H9 (cell line): Measurements from ENCODE around the gene CCAR1. TPM values are rescaled to one million over a fixed set of nuclear protein-coding genes. Genes with fewer than 3 reads are reported as not detected.

Source experiments
- DNase-seq: peaks from one replicate; pipeline ENCODE4 v3.0.0-alpha.2; 2017
- H2AFZ ChIP-seq: one replicate; pipeline ENCODE4 v1.6.1; 2013; ENCODE audit warnings: mild to moderate bottlenecking, low read length, control low read depth, moderate library complexity
- H2AK5ac ChIP-seq: 2 replicates; pipeline ENCODE4 v1.6.1; 2013; ENCODE audit warnings: low read length, control low read depth, mixed read lengths; ENCODE audit not compliant: insufficient read length
- H2BK120ac ChIP-seq: one replicate; pipeline ENCODE4 v1.6.1; 2013; ENCODE audit warnings: low read depth, mild to moderate bottlenecking, low read length, control low read depth, inconsistent platforms; ENCODE audit not compliant: poor library complexity, severe bottlenecking
- H2BK12ac ChIP-seq: 2 replicates; pipeline ENCODE4 v1.6.1; 2013; ENCODE audit warnings: low read length, control low read depth, mixed read lengths, low read depth; ENCODE audit not compliant: insufficient read length
- H2BK15ac ChIP-seq: 2 replicates; pipeline ENCODE4 v1.6.1; 2013; ENCODE audit warnings: low read depth, low read length, control low read depth
- H2BK20ac ChIP-seq: one replicate; pipeline ENCODE4 v1.6.1; 2013; ENCODE audit warnings: low read depth, mild to moderate bottlenecking, low read length, control low read depth, inconsistent platforms; ENCODE audit not compliant: poor library complexity, severe bottlenecking
- H2BK5ac ChIP-seq: 2 replicates; pipeline ENCODE4 v1.6.1; 2013; ENCODE audit warnings: low read length, control low read depth, mixed read lengths; ENCODE audit not compliant: insufficient read length
- H3K14ac ChIP-seq: 2 replicates; pipeline ENCODE4 v1.6.1; 2013; ENCODE audit warnings: low read length, control low read depth; ENCODE audit not compliant: insufficient read depth
- H3K18ac ChIP-seq: 2 replicates; pipeline ENCODE4 v1.6.1; 2013; ENCODE audit warnings: low read depth, mild to moderate bottlenecking, mixed read lengths, low read length, control low read depth; ENCODE audit not compliant: insufficient read length
- H3K23ac ChIP-seq: 2 replicates; pipeline ENCODE4 v1.6.1; 2013; ENCODE audit warnings: low read length, control low read depth, mixed read lengths, low read depth; ENCODE audit not compliant: insufficient read length
- H3K23me2 ChIP-seq: 2 replicates; pipeline ENCODE4 v1.6.1; 2013; ENCODE audit warnings: low read depth, mild to moderate bottlenecking, mixed read lengths, low read length, control low read depth; ENCODE audit not compliant: insufficient read length, poor library complexity, severe bottlenecking
- H3K27ac ChIP-seq: 2 replicates; pipeline ENCODE4 v1.5.1; 2013; ENCODE audit warnings: low read length, control low read depth, mixed read lengths, low read depth; ENCODE audit not compliant: insufficient read length
- H3K27me3 ChIP-seq: 2 replicates; pipeline ENCODE4 v1.6.1; 2013; ENCODE audit warnings: low read length, control low read depth, inconsistent platforms; ENCODE audit not compliant: insufficient read depth
- H3K4ac ChIP-seq: 2 replicates; pipeline ENCODE4 v1.6.1; 2013; ENCODE audit warnings: low read depth, mild to moderate bottlenecking, control low read depth, inconsistent platforms, low read length, moderate library complexity
- H3K4me1 ChIP-seq: 2 replicates; pipeline ENCODE4 v1.6.1; 2013; ENCODE audit warnings: low read length, control low read depth, inconsistent platforms; ENCODE audit not compliant: insufficient read depth
- H3K4me2 ChIP-seq: 2 replicates; pipeline ENCODE4 v1.6.1; 2013; ENCODE audit warnings: low read length, control low read depth, mixed read lengths; ENCODE audit not compliant: insufficient read length, insufficient read depth
- H3K56ac ChIP-seq: 2 replicates; pipeline ENCODE4 v1.6.1; 2013; ENCODE audit warnings: low read depth, mild to moderate bottlenecking, mixed read lengths, low read length, control low read depth; ENCODE audit not compliant: insufficient read length
- H3K79me1 ChIP-seq: 2 replicates; pipeline ENCODE4 v1.6.1; 2013; ENCODE audit warnings: low read depth, mild to moderate bottlenecking, moderate library complexity, low read length, control low read depth, inconsistent platforms; ENCODE audit not compliant: insufficient read depth, poor library complexity, severe bottlenecking
- H3K79me2 ChIP-seq: 2 replicates; pipeline ENCODE4 v1.6.1; 2013; ENCODE audit warnings: low read length, control low read depth, inconsistent platforms; ENCODE audit not compliant: insufficient read depth
- H3K9ac ChIP-seq: 2 replicates; pipeline ENCODE4 v1.6.1; 2013; ENCODE audit warnings: low read length, control low read depth, mixed read lengths; ENCODE audit not compliant: insufficient read length; ENCODE audit errors: extremely low read depth
- H3K9me3 ChIP-seq: one replicate; pipeline ENCODE4 v1.6.1; 2013; ENCODE audit warnings: low read depth, low read length, inconsistent platforms; ENCODE audit not compliant: control insufficient read depth
- H3T11ph ChIP-seq: one replicate; pipeline ENCODE4 v1.6.1; 2013; ENCODE audit warnings: mild to moderate bottlenecking, low read length, control low read depth, inconsistent platforms
- H4K20me1 ChIP-seq: one replicate; pipeline ENCODE4 v1.6.1; 2013; ENCODE audit not compliant: control insufficient read depth, insufficient read length, insufficient read depth
- H4K5ac ChIP-seq: 2 replicates; pipeline ENCODE4 v1.6.1; 2013; ENCODE audit warnings: low read depth, mild to moderate bottlenecking, mixed read lengths, low read length, control low read depth; ENCODE audit not compliant: insufficient read length
- H4K8ac ChIP-seq: replicated peaks from 2 replicates; pipeline ENCODE4 v1.6.1; 2013; ENCODE audit warnings: low read length, control low read depth, mixed read lengths, low read depth; ENCODE audit not compliant: insufficient read length
- H4K91ac ChIP-seq: 2 replicates; pipeline ENCODE4 v1.6.1; 2013; ENCODE audit warnings: low read depth, mild to moderate bottlenecking, moderate library complexity, mixed read lengths, low read length, control low read depth; ENCODE audit not compliant: insufficient read length
- H3K27ac Mint-ChIP-seq, 3 experiments: 2 replicates in 2 of 3; 3 replicates in 1 of 3; pipeline ENCODE4 v1.8.0; 2020 to 2021; ENCODE audit warnings: mixed read lengths in 3 of 3, mild to moderate bottlenecking in 1 of 3, moderate library complexity in 1 of 3
- H3K27me3 Mint-ChIP-seq: 2 replicates; pipeline ENCODE4 v1.8.0; 2021; ENCODE audit warnings: low read depth, mild to moderate bottlenecking, moderate library complexity, mixed read lengths
- H3K36me3 Mint-ChIP-seq, 3 experiments: 2 replicates in 2 of 3; 3 replicates in 1 of 3; pipeline ENCODE4 v1.8.0; 2020 to 2021; ENCODE audit warnings: low read depth in 3 of 3, mixed read lengths in 3 of 3; ENCODE audit not compliant: insufficient read depth in 1 of 3
- H3K4me1 Mint-ChIP-seq, 2 experiments: 2 replicates each; pipeline ENCODE4 v1.8.0; 2020; ENCODE audit warnings: mixed read lengths in 2 of 2
- H3K4me3 Mint-ChIP-seq, 2 experiments: 2 replicates in 1 of 2; 3 replicates in 1 of 2; pipeline ENCODE4 v1.8.0; 2020 to 2021; ENCODE audit warnings: mild to moderate bottlenecking in 2 of 2, mixed read lengths in 2 of 2, moderate library complexity in 1 of 2
- H3K9me3 Mint-ChIP-seq, 2 experiments: 2 replicates in 1 of 2; 3 replicates in 1 of 2; pipeline ENCODE4 v1.8.0; 2020; ENCODE audit warnings: mild to moderate bottlenecking in 2 of 2, mixed read lengths in 2 of 2, moderate library complexity in 1 of 2
- CTCF ChIP-seq: fragments of 200-600 bp; sonication (generic); conservative IDR thresholded peaks from 3 replicates; pipeline ENCODE4 v1.8.0; 2021; ENCODE audit warnings: antibody characterized with exemption, mild to moderate bottlenecking
- WGBS: extraction: QIAGEN DNeasy Blood & Tissue Kit; methylation state at CpG from one replicate; pipeline ENCODE4 v1.1.7; 2013; ENCODE audit warnings: missing lambda C conversion rate, low lambda C conversion rate, mixed read lengths; ENCODE audit not compliant: insufficient read length; ENCODE audit errors: extremely low coverage; 5-methylcytosine and 5-hydroxymethylcytosine counted together
- total RNA-seq: library from RNA; stranded (reverse); gene quantifications from 2 replicates; pipeline ENCODE4 v1.2.1, GENCODE V29; 2021

Gene CCAR1
- total RNA-seq, 1 experiment from 2014 or later, result 118 TPM

GRCh38 chr10:68721673-68722335, 765 bp downstream of the CCAR1 start:
- Mint-ChIP-seq H3K4me1 (peaks cover 6 to 7% of the 10 kb centered on the region in 2 experiments), H3K9me3 (no peaks in the 10 kb centered on the region), H3K36me3 (peaks cover 29 to 42% (median 41%) of the 10 kb centered on the region in 3 experiments), H3K27ac (peak overlapping the region; percentile 95 to 100 (median 100)), H3K4me3 (peak overlapping the region; percentile 96 to 97), H3K27me3 (peaks cover 1% of the 10 kb centered on the region; the same call in 1 of the 2 replicates)
- no CpG with 5 or more reads among the region's 27 CpGs for WGBS
- peak overlapping the region; percentile 78 for H2BK120ac ChIP-seq
- H3K4ac ChIP-seq, result peak overlapping the region; percentile 94
- no peak overlapping the region for H4K8ac ChIP-seq
- H2BK5ac ChIP-seq, result no peak overlapping the region
- no peak overlapping the region for H3K56ac ChIP-seq
- no peak overlapping the region for H4K5ac ChIP-seq
- peak overlapping the region; percentile 40 for H2BK12ac ChIP-seq
- H3K23me2 ChIP-seq, result no peaks in the 10 kb centered on the region
- H3K4me2 ChIP-seq, result peak overlapping the region; percentile 92
- H3T11ph ChIP-seq, result no peak overlapping the region
- H3K27me3 ChIP-seq, result no peaks in the 10 kb centered on the region
- H3K79me2 ChIP-seq, result peaks cover 8% of the 10 kb centered on the region; the same call in 1 of the 2 replicates
- H3K9me3 ChIP-seq, result no peaks in the 10 kb centered on the region
- no peak overlapping the region for H2BK15ac ChIP-seq
- H2AFZ ChIP-seq, result no peak overlapping the region
- H3K4me1 ChIP-seq, result no peaks in the 10 kb centered on the region
- H3K9ac ChIP-seq, result peak overlapping the region; percentile 84
- H3K23ac ChIP-seq, result no peak overlapping the region
- H2BK20ac ChIP-seq, result no peak overlapping the region
- DNase-seq, result no peak
- no peaks in the 10 kb centered on the region for H3K79me1 ChIP-seq
- TF ChIP-seq CTCF, result no peak
- peak overlapping the region; percentile 96 for H3K27ac ChIP-seq
- H3K14ac ChIP-seq, result peak overlapping the region; percentile 99
- peak overlapping the region; percentile 99 for H3K18ac ChIP-seq
- no peak overlapping the region for H2AK5ac ChIP-seq
- H4K20me1 ChIP-seq, result no peaks in the 10 kb centered on the region
- H4K91ac ChIP-seq, result peak overlapping the region; percentile 79
